Activated CD8-positive, alpha-beta memory T cell treated with anti-CD3 and anti-CD28 coated beads for 36 hours (primary cell): ENCODE data around the gene TMEM79. TPM values are rescaled to one million over a fixed set of nuclear protein-coding genes. Genes with fewer than 3 reads are reported as not detected.

ENCODE experiments used
- CTCF ChIA-PET: fragments of 350-600 bp; sonication (Branson Sonifier 250); formaldehyde crosslinking; loops from one replicate; lab custom pipeline; 2021; ENCODE audit warnings: antibody characterized with exemption; lab: Charles Lee
- POLR2A ChIA-PET: fragments of 350-600 bp; sonication (Branson Sonifier 250); formaldehyde crosslinking; loops from one replicate; lab custom pipeline; 2021; ENCODE audit warnings: antibody characterized with exemption; lab: Charles Lee
- total RNA-seq, 2 experiments: library from RNA; stranded (reverse); gene quantifications; one replicate each; pipeline ENCODE4 v1.2.3, GENCODE V29; 2021

Gene TMEM79
- total RNA-seq = 10 to 100 TPM; 10.1 to 10.2 TPM

GRCh38 chr1:156284112-156284511, at the start of gene TMEM79:
Gene TMEM79 (plus strand): TSS chr1:156284325. CDS start chr1:156285227, 902 bp downstream.
- ChIA-PET POLR2A (interaction anchor here (1.0 kb wide), 1 partner anchor 9 kb away, joined by 7 read pairs; no protein-coding TSS in a partner anchor), CTCF (interaction anchor here (0.8 to 1.9 kb wide), 5 partner anchors 11 to 51 kb away, joined by 3 to 6 read pairs (median 3); no protein-coding TSS in a partner anchor)

GRCh38 chr1:156236164-156236563, 48.0 kb upstream of the TMEM79 start:
- CTCF ChIA-PET = interaction anchor here (0.5 to 0.6 kb wide), 2 partner anchors 37 to 310 kb away, joined by 3 to 4 read pairs; no protein-coding TSS in a partner anchor
- POLR2A ChIA-PET = interaction anchor here (0.6 to 1.0 kb wide), 2 partner anchors 9 to 13 kb away, joined by 3 read pairs; no protein-coding TSS in a partner anchor

GRCh38 chr1:156238248-156238647, 45.9 kb upstream of the TMEM79 start:
- POLR2A ChIA-PET = no interaction called here
- CTCF ChIA-PET = no interaction called here

GRCh38 chr1:156241311-156241811, 42.8 kb upstream of the TMEM79 start:
- CTCF ChIA-PET = no interaction called here
- POLR2A ChIA-PET = no interaction called here

GRCh38 chr1:156241926-156242325, 42.2 kb upstream of the TMEM79 start, which contains the start of gene BGLAP:
Gene BGLAP (plus strand): TSS chr1:156242184. CDS start chr1:156242232, 48 bp downstream.
- ChIA-PET POLR2A (no interaction called here), CTCF (no interaction called here)

GRCh38 chr1:156242738-156243137, 41.4 kb upstream of the TMEM79 start:
- ChIA-PET POLR2A (no interaction called here), CTCF (interaction anchor here (1.6 kb wide), 1 partner anchor 90 kb away, joined by 4 read pairs; the partner anchor contains the start of gene SEMA4A)

GRCh38 chr1:156244126-156244525, 40.0 kb upstream of the TMEM79 start:
- ChIA-PET POLR2A (no interaction called here), CTCF (interaction anchor here (1.6 kb wide), 1 partner anchor 91 kb away, joined by 4 read pairs; the partner anchor contains the start of gene SEMA4A)

- ChIA-PET POLR2A (interaction anchor here (1.4 kb wide), 1 partner anchor 8 kb away, joined by 3 read pairs; no protein-coding TSS in a partner anchor), CTCF (no interaction called here)
These were observed 39.4 kb upstream of the TMEM79 start for GRCh38 chr1:156244712-156245111.

GRCh38 chr1:156245451-156246232, 38.5 kb upstream of the TMEM79 start:
- ChIA-PET POLR2A (interaction anchor here (0.5 to 1.4 kb wide), 7 partner anchors 9 to 128 kb away, joined by 3 to 6 read pairs (median 3); partner anchors contain the start of gene SMG5), CTCF (interaction anchor here (0.6 to 1.9 kb wide), 3 partner anchors 20 to 199 kb away, joined by 3 to 8 read pairs (median 6); no protein-coding TSS in a partner anchor)

- POLR2A ChIA-PET = interaction anchor here (0.5 to 1.4 kb wide), 5 partner anchors 10 to 104 kb away, joined by 3 to 6 read pairs (median 3); partner anchors contain the start of gene SMG5
These were observed 37.8 kb upstream of the TMEM79 start for GRCh38 chr1:156246241-156246780.

GRCh38 chr1:156246781-156247459, 37.2 kb upstream of the TMEM79 start:
- ChIA-PET POLR2A (interaction anchor here (1.0 kb wide), 1 partner anchor 25 kb away, joined by 4 read pairs; no protein-coding TSS in a partner anchor), CTCF (interaction anchor here (1.9 kb wide), 1 partner anchor 21 kb away, joined by 8 read pairs; no protein-coding TSS in a partner anchor)

More at GRCh38 chr1:156246241-156246780, 37.8 kb upstream of the TMEM79 start:
- CTCF ChIA-PET = interaction anchor here (0.9 to 1.9 kb wide), 2 partner anchors 20 to 99 kb away, joined by 6 to 8 read pairs; no protein-coding TSS in a partner anchor

- ChIA-PET POLR2A (interaction anchor here (0.5 to 0.6 kb wide), 3 partner anchors 20 to 484 kb away, joined by 4 to 5 read pairs (median 4); no protein-coding TSS in a partner anchor), CTCF (interaction anchor here (1.3 kb wide), 1 partner anchor 23 kb away, joined by 3 read pairs; no protein-coding TSS in a partner anchor)
These were observed 36.4 kb upstream of the TMEM79 start, which contains the start of gene PAQR6 for GRCh38 chr1:156247460-156248322. Gene PAQR6 (minus strand): TSS chr1:156248056. CDS start chr1:156246731, 1,325 bp downstream.

GRCh38 chr1:156248323-156248683, 35.8 kb upstream of the TMEM79 start:
- ChIA-PET POLR2A (interaction anchor here (0.6 kb wide), 1 partner anchor 25 kb away, joined by 4 read pairs; no protein-coding TSS in a partner anchor), CTCF (interaction anchor here (1.3 kb wide), 1 partner anchor 24 kb away, joined by 3 read pairs; no protein-coding TSS in a partner anchor)

GRCh38 chr1:156249593-156249992, 34.5 kb upstream of the TMEM79 start:
- ChIA-PET POLR2A (interaction anchor here (0.6 kb wide), 1 partner anchor 26 kb away, joined by 5 read pairs; no protein-coding TSS in a partner anchor), CTCF (no interaction called here)

GRCh38 chr1:156251527-156251926, 32.6 kb upstream of the TMEM79 start:
- CTCF ChIA-PET = interaction anchor here (1.1 to 1.5 kb wide), 2 partner anchors 31 to 106 kb away, joined by 3 to 4 read pairs; partner anchors contain the start of gene SMG5
- POLR2A ChIA-PET = no interaction called here

GRCh38 chr1:156253634-156254033, 30.5 kb upstream of the TMEM79 start:
- CTCF ChIA-PET = interaction anchor here (0.6 kb wide), 1 partner anchor 47 kb away, joined by 3 read pairs; no protein-coding TSS in a partner anchor
- POLR2A ChIA-PET = no interaction called here

- POLR2A ChIA-PET = interaction anchor here (0.5 kb wide), 1 partner anchor 60 kb away, joined by 6 read pairs; no protein-coding TSS in a partner anchor
- CTCF ChIA-PET = no interaction called here
These were observed 26.4 kb upstream of the TMEM79 start for GRCh38 chr1:156257711-156258110.
